SK-N-SH (cell line): ENCODE data around the gene FBXO34. TPM values are rescaled to one million over a fixed set of nuclear protein-coding genes. Genes with fewer than 3 reads are reported as not detected.

Experiments used
- CTCF ChIA-PET: fragments of 300-600, 350-600 bp; formaldehyde crosslinking; extraction: SDS; loops from one replicate; lab custom pipeline; 2021; lab: Yijun Ruan, JAX
- POLR2A ChIA-PET: fragments of 350-600 bp; sonication (Branson Sonifier 250); formaldehyde crosslinking; extraction: SDS; loops from one replicate; lab custom pipeline; 2020; ENCODE audit warnings: antibody characterized with exemption, inconsistent platforms; lab: Yijun Ruan, JAX
- DNase-seq: peaks from one replicate; pipeline ENCODE4 v3.0.0; 2012
- H2AFZ ChIP-seq: fragments of 200-600 bp; sonication (generic); 2 replicates; pipeline ENCODE4 v1.8.1; 2016; ENCODE audit warnings: antibody characterized with exemption, mild to moderate bottlenecking, low read depth
- H3F3A ChIP-seq: fragments of 200-600 bp; sonication (generic); replicated peaks from 2 replicates; pipeline ENCODE3; 2016; ENCODE audit warnings: antibody characterized with exemption, mild to moderate bottlenecking; ENCODE audit not compliant: insufficient read depth
- H3K27ac ChIP-seq, 2 experiments: fragments of 200-500 bp in 1 of 2; fragments of 200-600 bp in 1 of 2; sonication (Bioruptor generic) in 1 of 2; sonication (generic), shearing (Covaris generic) in 1 of 2; 2 replicates each; pipeline versions ENCODE4 v1.5.1 to v1.6.1; 2014 to 2016; ENCODE audit warnings: low read depth in 2 of 2, inconsistent platforms in 1 of 2, low read length in 1 of 2, mild to moderate bottlenecking in 1 of 2, mixed read lengths in 1 of 2
- H3K27me3 ChIP-seq: fragments of 200-600 bp; sonication (generic), shearing (Covaris generic); 2 replicates; pipeline ENCODE4 v1.6.1; 2016; ENCODE audit warnings: mixed run types; ENCODE audit not compliant: insufficient read depth
- H3K36me3 ChIP-seq, 2 experiments: fragments of 200-500 bp in 1 of 2; fragments of 200-600 bp in 1 of 2; sonication (Bioruptor generic) in 1 of 2; sonication (generic) in 1 of 2; replicated peaks in 1 of 2; 2 replicates each; pipeline versions ENCODE3 to v1.5.1; 2014 to 2016; ENCODE audit warnings: low read length in 1 of 2, mild to moderate bottlenecking in 1 of 2; ENCODE audit not compliant: insufficient read depth in 2 of 2, control insufficient read depth in 1 of 2
- H3K4me1 ChIP-seq, 2 experiments: fragments of 200-500 bp in 1 of 2; fragments of 200-600 bp in 1 of 2; sonication (Bioruptor generic) in 1 of 2; sonication (generic), shearing (Covaris generic) in 1 of 2; 2 replicates each; pipeline versions ENCODE4 v1.5.1 to v1.6.1; 2014 to 2016; ENCODE audit warnings: low read depth in 1 of 2, low read length in 1 of 2, mixed run types in 1 of 2; ENCODE audit not compliant: insufficient read depth in 2 of 2, control insufficient read depth in 1 of 2
- H3K4me2 ChIP-seq: fragments of 200-600 bp; sonication (generic), shearing (Covaris generic); 2 replicates; pipeline ENCODE4 v1.6.1; 2017; ENCODE audit warnings: mixed run types
- H3K4me3 ChIP-seq, 2 experiments: fragments of 200-500 bp in 1 of 2; fragments of 200-600 bp in 1 of 2; sonication (Bioruptor generic) in 1 of 2; sonication (generic), shearing (Covaris generic) in 1 of 2; 2 replicates each; pipeline versions ENCODE4 v1.5.1 to v1.8.1; 2014 to 2016; ENCODE audit warnings: low read depth in 2 of 2, inconsistent platforms in 1 of 2, low read length in 1 of 2, mild to moderate bottlenecking in 1 of 2, mixed read lengths in 1 of 2, moderate library complexity in 1 of 2
- H3K79me2 ChIP-seq: fragments of 200-600 bp; sonication (generic); 2 replicates; pipeline ENCODE4 v1.8.1; 2017; ENCODE audit warnings: mild to moderate bottlenecking; ENCODE audit not compliant: insufficient read depth
- H3K9ac ChIP-seq: fragments of 200-600 bp; sonication (generic); 2 replicates; pipeline ENCODE4 v1.6.1; 2017; ENCODE audit warnings: mixed run types
- H3K9me2 ChIP-seq: fragments of 200-600 bp; sonication (generic); 2 replicates; pipeline ENCODE4 v1.6.1; 2017; ENCODE audit warnings: mixed run types
- H3K9me3 ChIP-seq: fragments of 200-600 bp; sonication (generic); 2 replicates; pipeline ENCODE4 v1.6.1; 2017; ENCODE audit warnings: mixed run types, mild to moderate bottlenecking, moderate library complexity
- H4K20me1 ChIP-seq: fragments of 200-600 bp; sonication (generic); 2 replicates; pipeline ENCODE4 v1.6.1; 2017; ENCODE audit warnings: mild to moderate bottlenecking, mixed run types; ENCODE audit not compliant: insufficient read depth
- EP300 ChIP-seq, 2 experiments: IDR thresholded peaks; 2 replicates each; pipeline versions ENCODE4 v1.4.0 to v1.6.1; 2012; ENCODE audit warnings: borderline replicate concordance in 1 of 2, low read depth in 1 of 2, low read length in 1 of 2
- GABPA ChIP-seq: IDR thresholded peaks from 2 replicates; pipeline ENCODE4 v1.4.0; 2012; ENCODE audit warnings: low read depth, mild to moderate bottlenecking
- JUND ChIP-seq: IDR thresholded peaks from 2 replicates; pipeline ENCODE4 v1.4.0; 2012
- MEF2A ChIP-seq: IDR thresholded peaks from 2 replicates; pipeline ENCODE4 v1.4.0; 2012; ENCODE audit warnings: low read depth, borderline replicate concordance
- MXI1 ChIP-seq: IDR thresholded peaks from 2 replicates; pipeline ENCODE4 v1.6.1; 2012; ENCODE audit warnings: mild to moderate bottlenecking, low read depth, low read length, improper control_type of control experiment
- NFIC ChIP-seq: IDR thresholded peaks from 2 replicates; pipeline ENCODE4 v1.4.0; 2012; ENCODE audit warnings: borderline replicate concordance
- POLR2AphosphoS5 ChIP-seq: IDR thresholded peaks from 2 replicates; pipeline ENCODE4 v1.6.1; 2012; ENCODE audit warnings: low read depth, low read length
- RCOR1 ChIP-seq: fragments of 150-350 bp; IDR thresholded peaks from 2 replicates; pipeline ENCODE4 v1.6.1; 2017; ENCODE audit warnings: antibody characterized with exemption, low read length
- TEAD4 ChIP-seq: IDR thresholded peaks from 2 replicates; pipeline ENCODE4 v1.4.0; 2012; ENCODE audit warnings: mild to moderate bottlenecking, borderline replicate concordance; ENCODE audit not compliant: insufficient read depth
- WGBS: methylation state at CpG from one replicate; pipeline ENCODE4 v1.1.6; 2017; ENCODE audit warnings: low lambda C conversion rate; 5-methylcytosine and 5-hydroxymethylcytosine counted together
- polyA plus RNA-seq, 3 experiments: library from polyadenylated mRNA; depleted of rRNA; stranded (reverse); fragments of >200 nt; gene quantifications; 2 replicates each; pipeline ENCODE4 v1.2.3, GENCODE V29; 2012
- TF ChIP-seq, protein P1 (sequence below): fragments of 150-350 bp; IDR thresholded peaks from 2 replicates; pipeline ENCODE4 v1.6.1; 2016; ENCODE audit warnings: mild to moderate bottlenecking, low read depth, low read length
- TF ChIP-seq, protein P2 (sequence below): IDR thresholded peaks from 2 replicates; pipeline ENCODE4; 2012
- TF ChIP-seq, protein P3 (sequence below): fragments of 200-600 bp; sonication (generic); IDR thresholded peaks from 2 replicates; pipeline ENCODE4 v1.6.1; 2017; ENCODE audit warnings: antibody characterized with exemption, mild to moderate bottlenecking, moderate library complexity
- TF ChIP-seq, protein P4 (sequence below): IDR thresholded peaks from 2 replicates; pipeline ENCODE4 v1.4.0; 2012; ENCODE audit warnings: low read depth, borderline replicate concordance
- TF ChIP-seq, protein P5 (sequence below): fragments of 150-350 bp; IDR thresholded peaks from 2 replicates; pipeline ENCODE4 v1.6.1; 2017; ENCODE audit warnings: antibody characterized with exemption, low read length, low read depth, borderline replicate concordance

Gene FBXO34
- polyA plus RNA-seq, 1 of the 3 experiments (the other 2 are of a cell fraction) = 10.0 TPM

DNA sequence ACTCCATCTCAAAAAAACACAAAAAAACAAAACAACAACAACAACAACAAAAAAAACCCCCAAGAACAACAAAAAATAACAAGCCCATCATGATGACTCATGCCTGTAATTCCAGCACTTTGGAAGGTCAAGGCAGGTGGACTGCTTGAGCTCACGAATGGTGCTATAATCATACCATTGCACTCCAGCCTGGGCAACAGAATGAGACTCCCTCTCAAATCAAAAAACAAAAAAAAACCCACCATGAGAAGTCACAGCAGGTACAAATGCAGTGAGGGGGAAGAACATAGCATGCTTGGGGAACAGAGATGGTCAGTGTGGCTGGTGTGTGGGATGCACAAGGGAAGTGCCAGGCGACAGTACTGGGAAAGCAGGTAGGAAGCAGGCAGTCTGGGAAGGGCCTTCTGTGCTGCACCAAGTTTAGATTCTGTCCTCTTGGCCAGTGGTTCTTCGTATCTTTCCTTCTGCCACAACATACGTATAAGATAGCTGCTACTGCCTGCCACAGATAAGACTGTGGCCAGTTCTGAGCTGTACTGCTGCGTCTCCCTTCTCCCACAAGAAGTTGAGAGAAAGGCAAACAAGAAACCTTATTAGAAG lies 112.4 kb downstream of the FBXO34 start:
- Histone ChIP-seq H3K9ac (no peak overlapping the region), H2AFZ (no peak overlapping the region), H3K36me3 (peaks cover 16 to 17% of the 10 kb centered on the region in 2 experiments), H3K4me2 (no peak overlapping the region), H3K4me3 (no peak overlapping the region), H3F3A (no peaks in the 10 kb centered on the region), H4K20me1 (no peaks in the 10 kb centered on the region), H3K4me1 (peaks cover 0 to 5% of the 10 kb centered on the region in 2 experiments; a peak in 2 of 4 replicates), H3K79me2 (no peaks in the 10 kb centered on the region), H3K9me3 (no peaks in the 10 kb centered on the region), H3K27ac (no peak overlapping the region), H3K9me2 (no peaks in the 10 kb centered on the region), H3K27me3 (no peaks in the 10 kb centered on the region)
- ChIA-PET POLR2A (no interaction called here), CTCF (interaction anchor here (1.0 kb wide), 1 partner anchor 29 kb away, joined by 3 read pairs; no protein-coding TSS in a partner anchor)
- no peak for TF ChIP-seq RCOR1
- TF ChIP-seq, protein P1, sequence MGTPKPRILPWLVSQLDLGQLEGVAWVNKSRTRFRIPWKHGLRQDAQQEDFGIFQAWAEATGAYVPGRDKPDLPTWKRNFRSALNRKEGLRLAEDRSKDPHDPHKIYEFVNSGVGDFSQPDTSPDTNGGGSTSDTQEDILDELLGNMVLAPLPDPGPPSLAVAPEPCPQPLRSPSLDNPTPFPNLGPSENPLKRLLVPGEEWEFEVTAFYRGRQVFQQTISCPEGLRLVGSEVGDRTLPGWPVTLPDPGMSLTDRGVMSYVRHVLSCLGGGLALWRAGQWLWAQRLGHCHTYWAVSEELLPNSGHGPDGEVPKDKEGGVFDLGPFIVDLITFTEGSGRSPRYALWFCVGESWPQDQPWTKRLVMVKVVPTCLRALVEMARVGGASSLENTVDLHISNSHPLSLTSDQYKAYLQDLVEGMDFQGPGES = no peak
- no peak for DNase-seq
- 98% methylated on average over 5 of the region's 5 CpGs for WGBS

DNA sequence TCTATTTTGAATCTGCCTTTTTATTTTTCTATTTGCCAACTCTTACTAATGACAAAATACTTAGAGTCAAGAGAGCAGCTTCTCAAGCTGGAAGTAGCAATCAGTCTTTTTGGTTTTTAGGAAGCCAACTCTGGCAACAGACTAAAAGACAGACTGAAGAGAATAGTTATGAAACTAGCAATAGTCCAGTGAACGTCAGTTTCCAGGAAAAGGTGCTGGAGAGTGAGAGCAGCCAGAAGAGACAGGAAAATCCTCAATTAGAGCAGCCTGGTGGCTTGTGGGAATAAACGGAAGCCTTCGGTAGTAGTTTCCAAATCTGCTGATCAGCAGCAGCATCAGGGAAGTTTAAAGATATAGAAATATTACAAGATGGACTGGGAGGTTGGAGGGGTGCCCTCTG lies 113.3 kb downstream of the FBXO34 start:
- no peak overlapping the region for H2AFZ ChIP-seq
- H3F3A ChIP-seq = peaks cover under 1% of the 10 kb centered on the region
- no peaks in the 10 kb centered on the region for H3K79me2 ChIP-seq
- no peak for DNase-seq
- no peak for TF ChIP-seq EP300 (IDR thresholded peaks at IDR 0.05; ENCODE audit: borderline replicate concordance in 1 of 2, low read depth in 1 of 2, low read length in 1 of 2)
- no peaks in the 10 kb centered on the region for H3K27me3 ChIP-seq
- peaks cover 11 to 19% of the 10 kb centered on the region in 2 experiments for H3K36me3 ChIP-seq
- 92% methylated on average over 3 of the region's 3 CpGs for whole genome bisulfite sequencing
- CTCF ChIA-PET = no interaction called here
- no peak overlapping the region for H3K27ac ChIP-seq
- H3K9me3 ChIP-seq = no peaks in the 10 kb centered on the region
- peaks cover 0 to 13% of the 10 kb centered on the region in 2 experiments; a peak in 2 of 4 replicates for H3K4me1 ChIP-seq
- no peak overlapping the region for H3K4me2 ChIP-seq
- no peaks in the 10 kb centered on the region for H4K20me1 ChIP-seq
- no peaks in the 10 kb centered on the region for H3K9me2 ChIP-seq
- no peak overlapping the region for H3K9ac ChIP-seq
- POLR2A ChIA-PET = no interaction called here
- H3K4me3 ChIP-seq = no peak overlapping the region

DNA sequence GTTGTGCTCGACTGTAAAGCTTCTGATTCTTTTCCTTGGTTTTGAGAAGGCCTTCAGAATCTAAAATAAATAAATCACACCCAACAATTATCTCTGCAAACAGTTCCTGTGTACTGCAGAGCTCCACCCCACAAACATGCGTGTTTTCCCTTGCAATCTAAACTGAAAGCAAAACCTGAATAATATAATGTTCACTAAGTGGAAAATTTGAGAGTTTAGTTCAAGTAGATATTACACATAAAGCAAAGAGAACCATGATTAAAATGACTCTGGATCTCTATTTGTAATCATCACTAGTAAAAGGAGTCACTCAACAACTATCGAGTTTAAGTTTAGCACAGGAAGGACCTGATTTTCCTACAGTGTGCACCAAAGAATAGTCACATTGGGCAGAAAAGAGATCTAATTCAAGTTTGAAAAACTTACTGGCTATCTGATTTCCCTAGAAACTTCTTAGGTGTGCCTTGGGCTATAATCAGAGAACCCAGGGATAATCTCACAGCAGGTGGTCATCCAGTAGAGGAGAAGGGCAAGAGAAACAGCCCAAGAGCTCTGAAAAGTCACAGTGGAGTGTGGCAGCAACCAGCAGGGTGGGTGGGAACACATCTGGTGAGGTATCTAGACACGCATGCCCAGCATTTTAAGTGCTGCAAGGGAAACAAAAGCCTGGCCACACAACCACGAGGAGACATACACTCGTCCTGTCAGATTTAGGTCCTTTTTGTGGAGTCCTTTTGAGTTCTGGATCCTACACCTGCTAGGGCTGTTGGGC lies 115.0 kb downstream of the FBXO34 start:
- Histone ChIP-seq H4K20me1 (no peaks in the 10 kb centered on the region), H3K79me2 (no peaks in the 10 kb centered on the region), H3K27ac (no peak overlapping the region), H3K9me3 (no peaks in the 10 kb centered on the region), H3K9me2 (no peaks in the 10 kb centered on the region), H3K4me1 (peaks cover 0 to 13% of the 10 kb centered on the region in 2 experiments; a peak in 2 of 4 replicates), H3K27me3 (no peaks in the 10 kb centered on the region), H3K36me3 (peaks cover 8 to 11% of the 10 kb centered on the region in 2 experiments), H2AFZ (no peak overlapping the region), H3F3A (peaks cover 5% of the 10 kb centered on the region), H3K4me3 (no peak overlapping the region), H3K4me2 (no peak overlapping the region), H3K9ac (no peak overlapping the region)
- ChIA-PET CTCF (interaction anchor here (1.1 kb wide), 1 partner anchor 116 kb away, joined by 4 read pairs; no protein-coding TSS in a partner anchor), POLR2A (no interaction called here)
- no peak for DNase-seq
- WGBS = 98% methylated on average over 5 of the region's 6 CpGs
- TF ChIP-seq, protein P2, sequence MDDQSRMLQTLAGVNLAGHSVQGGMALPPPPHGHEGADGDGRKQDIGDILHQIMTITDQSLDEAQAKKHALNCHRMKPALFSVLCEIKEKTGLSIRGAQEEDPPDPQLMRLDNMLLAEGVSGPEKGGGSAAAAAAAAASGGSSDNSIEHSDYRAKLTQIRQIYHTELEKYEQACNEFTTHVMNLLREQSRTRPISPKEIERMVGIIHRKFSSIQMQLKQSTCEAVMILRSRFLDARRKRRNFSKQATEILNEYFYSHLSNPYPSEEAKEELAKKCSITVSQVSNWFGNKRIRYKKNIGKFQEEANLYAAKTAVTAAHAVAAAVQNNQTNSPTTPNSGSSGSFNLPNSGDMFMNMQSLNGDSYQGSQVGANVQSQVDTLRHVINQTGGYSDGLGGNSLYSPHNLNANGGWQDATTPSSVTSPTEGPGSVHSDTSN = no peak
- TF ChIP-seq, protein P3, sequence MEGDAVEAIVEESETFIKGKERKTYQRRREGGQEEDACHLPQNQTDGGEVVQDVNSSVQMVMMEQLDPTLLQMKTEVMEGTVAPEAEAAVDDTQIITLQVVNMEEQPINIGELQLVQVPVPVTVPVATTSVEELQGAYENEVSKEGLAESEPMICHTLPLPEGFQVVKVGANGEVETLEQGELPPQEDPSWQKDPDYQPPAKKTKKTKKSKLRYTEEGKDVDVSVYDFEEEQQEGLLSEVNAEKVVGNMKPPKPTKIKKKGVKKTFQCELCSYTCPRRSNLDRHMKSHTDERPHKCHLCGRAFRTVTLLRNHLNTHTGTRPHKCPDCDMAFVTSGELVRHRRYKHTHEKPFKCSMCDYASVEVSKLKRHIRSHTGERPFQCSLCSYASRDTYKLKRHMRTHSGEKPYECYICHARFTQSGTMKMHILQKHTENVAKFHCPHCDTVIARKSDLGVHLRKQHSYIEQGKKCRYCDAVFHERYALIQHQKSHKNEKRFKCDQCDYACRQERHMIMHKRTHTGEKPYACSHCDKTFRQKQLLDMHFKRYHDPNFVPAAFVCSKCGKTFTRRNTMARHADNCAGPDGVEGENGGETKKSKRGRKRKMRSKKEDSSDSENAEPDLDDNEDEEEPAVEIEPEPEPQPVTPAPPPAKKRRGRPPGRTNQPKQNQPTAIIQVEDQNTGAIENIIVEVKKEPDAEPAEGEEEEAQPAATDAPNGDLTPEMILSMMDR = no peak
- no peak for TF ChIP-seq TEAD4
- TF ChIP-seq JUND = no peak
- TF ChIP-seq GABPA = no peak
- no peak for TF ChIP-seq POLR2AphosphoS5
- no peak for TF ChIP-seq MXI1
- TF ChIP-seq, protein P4, sequence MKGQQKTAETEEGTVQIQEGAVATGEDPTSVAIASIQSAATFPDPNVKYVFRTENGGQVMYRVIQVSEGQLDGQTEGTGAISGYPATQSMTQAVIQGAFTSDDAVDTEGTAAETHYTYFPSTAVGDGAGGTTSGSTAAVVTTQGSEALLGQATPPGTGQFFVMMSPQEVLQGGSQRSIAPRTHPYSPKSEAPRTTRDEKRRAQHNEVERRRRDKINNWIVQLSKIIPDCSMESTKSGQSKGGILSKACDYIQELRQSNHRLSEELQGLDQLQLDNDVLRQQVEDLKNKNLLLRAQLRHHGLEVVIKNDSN = no peak
- no peak for TF ChIP-seq MEF2A
- TF ChIP-seq, protein P5, sequence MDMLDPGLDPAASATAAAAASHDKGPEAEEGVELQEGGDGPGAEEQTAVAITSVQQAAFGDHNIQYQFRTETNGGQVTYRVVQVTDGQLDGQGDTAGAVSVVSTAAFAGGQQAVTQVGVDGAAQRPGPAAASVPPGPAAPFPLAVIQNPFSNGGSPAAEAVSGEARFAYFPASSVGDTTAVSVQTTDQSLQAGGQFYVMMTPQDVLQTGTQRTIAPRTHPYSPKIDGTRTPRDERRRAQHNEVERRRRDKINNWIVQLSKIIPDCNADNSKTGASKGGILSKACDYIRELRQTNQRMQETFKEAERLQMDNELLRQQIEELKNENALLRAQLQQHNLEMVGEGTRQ = no peak
- no peak for TF ChIP-seq NFIC
